Left ventricle myocardium inferior (tissue), 1 donor: Measurements from ENCODE around the gene CARD14. TPM values are rescaled to one million over a fixed set of nuclear protein-coding genes. Genes with fewer than 3 reads are reported as not detected.

ENCODE experiments used
- DNase-seq: peaks from one replicate; pipeline ENCODE4 v3.0.0-alpha.2; 2020
- H3K27ac ChIP-seq: fragments of 200-600 bp; replicated peaks from 2 replicates; pipeline ENCODE4 v1.8.0; 2021
- H3K27me3 ChIP-seq: fragments of 200-600 bp; 2 replicates; pipeline ENCODE4 v1.8.0; 2021; ENCODE audit warnings: low read depth
- H3K36me3 ChIP-seq: fragments of 200-600 bp; 2 replicates; pipeline ENCODE4 v1.8.0; 2021
- H3K4me1 ChIP-seq: fragments of 200-600 bp; 2 replicates; pipeline ENCODE4 v1.8.0; 2021
- H3K4me3 ChIP-seq: fragments of 200-600 bp; 2 replicates; pipeline ENCODE4 v1.8.0; 2021; ENCODE audit warnings: mild to moderate bottlenecking, moderate library complexity
- H3K9me3 ChIP-seq: fragments of 200-600 bp; replicated peaks from 2 replicates; pipeline ENCODE4 v1.8.0; 2021
- CTCF ChIP-seq: fragments of 200-600 bp; IDR thresholded peaks from 2 replicates; pipeline ENCODE4 v1.8.0; 2021; ENCODE audit warnings: antibody characterized with exemption, mild to moderate bottlenecking, borderline replicate concordance
- intact Hi-C: fragments of 100-400 bp; cut with micrococcal nuclease; formaldehyde crosslinking; loops from one replicate; pipeline ENCODE4 v1.11.0; 2022
- total RNA-seq: library from RNA; stranded (reverse); fragmentation: NEBNext Ultra II Directional; extraction: Animal tissue kit (Norgen Biotek cat#: 25700); gene quantifications from one replicate; pipeline ENCODE4 v1.2.1, GENCODE V29; 2021
- donor health status: DM: no; HTN: yes; CAD: no; lungs with severe emphysema.

The CARD14 gene
- total RNA-seq, 1 donor from 2014 or later, result 0.49 TPM

- H3K4me1 ChIP-seq, result no peaks in the 10 kb centered on the region
- H3K9me3 ChIP-seq, result no peaks in the 10 kb centered on the region
- TF ChIP-seq CTCF, result no peak
- H3K4me3 ChIP-seq, result no peak overlapping the region
- H3K27me3 ChIP-seq, result no peaks in the 10 kb centered on the region
- peaks cover 22% of the 10 kb centered on the region for H3K36me3 ChIP-seq
- DNase-seq, result no peak
- H3K27ac ChIP-seq, result no peak overlapping the region
- intact Hi-C loops, result no loop called here
Observed at GRCh38 chr17:80205811-80206210, 36.0 kb downstream of the CARD14 start.

DNA sequence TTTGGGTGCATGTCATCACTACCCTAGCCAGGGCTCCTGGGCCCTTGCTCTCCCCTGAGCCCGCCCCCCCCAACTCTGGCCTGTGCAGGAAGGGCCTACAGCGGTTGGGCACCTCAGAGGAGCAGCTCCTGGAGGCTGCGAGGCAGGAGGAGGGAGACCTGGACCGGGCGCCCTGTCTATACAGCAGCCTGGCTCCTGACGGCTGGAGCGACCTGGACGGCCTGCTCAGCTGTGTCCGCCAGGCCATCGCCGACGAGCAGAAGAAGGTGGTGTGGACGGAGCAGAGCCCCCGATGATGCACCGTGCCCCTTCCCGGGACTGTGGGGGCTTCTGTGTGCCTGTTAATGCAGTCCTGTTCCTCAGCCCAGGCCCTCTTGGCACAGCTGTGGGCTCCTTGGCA, 38.2 kb downstream of the CARD14 start:
- no peak for DNase-seq
- Histone ChIP-seq H3K9me3 (no peaks in the 10 kb centered on the region), H3K36me3 (peaks cover 41% of the 10 kb centered on the region), H3K4me1 (no peaks in the 10 kb centered on the region), H3K27me3 (no peaks in the 10 kb centered on the region), H3K27ac (no peak overlapping the region), H3K4me3 (no peak overlapping the region)
- intact Hi-C loops, result no loop called here
- TF ChIP-seq CTCF, result no peak

- peaks cover 55% of the 10 kb centered on the region for H3K36me3 ChIP-seq
- DNase-seq, result no peak
- TF ChIP-seq CTCF, result no peak
Observed at GRCh38 chr17:80209765-80210164, 39.9 kb downstream of the CARD14 start.

DNA sequence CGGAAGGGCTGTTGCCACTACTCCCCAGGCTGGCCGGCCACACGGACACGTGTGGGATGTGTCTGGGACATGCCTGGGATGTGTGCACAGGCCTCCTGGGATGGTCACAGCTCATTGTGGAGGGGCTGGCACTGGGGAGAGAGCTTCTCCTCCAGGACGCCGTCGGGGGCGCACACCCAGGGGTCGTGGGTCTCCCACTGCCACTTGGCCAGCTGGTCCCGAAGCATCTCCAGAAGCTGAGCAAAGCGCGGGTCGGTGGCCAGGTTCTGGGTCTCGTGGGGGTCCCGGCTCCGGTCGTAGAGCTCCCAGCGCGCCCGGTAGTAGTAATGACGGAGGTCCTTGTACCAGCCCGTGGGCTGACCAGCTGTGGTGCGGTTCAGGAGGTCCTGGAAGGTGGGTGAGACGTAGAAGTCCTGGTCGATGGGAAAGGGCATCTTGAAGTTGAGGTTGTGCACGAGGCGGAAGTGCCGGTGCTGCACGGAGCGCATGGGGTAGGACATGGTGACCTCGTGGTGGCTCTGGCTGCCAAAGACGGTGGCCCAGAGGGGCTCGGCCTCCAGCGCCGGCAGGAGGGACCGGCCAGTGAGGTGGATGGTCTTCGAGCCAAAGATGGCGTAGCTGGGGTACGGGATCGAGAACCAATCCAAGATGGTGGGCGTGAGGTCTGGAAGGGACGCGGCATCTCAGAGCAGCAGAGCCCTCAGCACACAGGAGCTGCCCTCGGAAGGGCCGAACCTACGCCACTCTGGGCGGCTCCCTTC, 40.7 kb downstream of the CARD14 start:
- Histone ChIP-seq H3K27me3 (no peaks in the 10 kb centered on the region), H3K36me3 (peaks cover 63% of the 10 kb centered on the region), H3K4me1 (no peaks in the 10 kb centered on the region), H3K4me3 (no peak overlapping the region), H3K9me3 (no peaks in the 10 kb centered on the region), H3K27ac (no peak overlapping the region)
- intact Hi-C loops, result no loop called here
- TF ChIP-seq CTCF, result no peak
- DNase-seq, result no peak

More at GRCh38 chr17:80209765-80210164, 39.9 kb downstream of the CARD14 start:
- Histone ChIP-seq H3K27me3 (no peaks in the 10 kb centered on the region), H3K27ac (no peak overlapping the region), H3K4me3 (no peak overlapping the region), H3K9me3 (no peaks in the 10 kb centered on the region), H3K4me1 (no peaks in the 10 kb centered on the region)
- intact Hi-C loops, result no loop called here

GRCh38 chr17:80212109-80212508, 42.3 kb downstream of the CARD14 start:
- no peak for DNase-seq
- Histone ChIP-seq H3K36me3 (peaks cover 76% of the 10 kb centered on the region), H3K27me3 (no peaks in the 10 kb centered on the region), H3K27ac (no peak overlapping the region), H3K4me3 (no peak overlapping the region), H3K9me3 (no peaks in the 10 kb centered on the region), H3K4me1 (no peaks in the 10 kb centered on the region)
- intact Hi-C loops, result no loop called here
- TF ChIP-seq CTCF, result no peak
